ENCODE results near the gene EPAS1.

EPAS1 gene

GRCh38 chr2:46338674-46339073 lies 41.5 kb downstream of the EPAS1 start:
- DNase-seq (ENCODE audit: low read depth in 1 of 2, low spot score in 1 of 2), result no peak

GRCh38 chr2:46339200-46339599 lies 42.0 kb downstream of the EPAS1 start:
- no peak for DNase-seq (ENCODE audit: low read depth in 1 of 2, low spot score in 1 of 2)

- no peak for DNase-seq (ENCODE audit: low read depth in 1 of 2, low spot score in 1 of 2)
Measured at GRCh38 chr2:46339676-46340459, 42.7 kb downstream of the EPAS1 start.

DNA sequence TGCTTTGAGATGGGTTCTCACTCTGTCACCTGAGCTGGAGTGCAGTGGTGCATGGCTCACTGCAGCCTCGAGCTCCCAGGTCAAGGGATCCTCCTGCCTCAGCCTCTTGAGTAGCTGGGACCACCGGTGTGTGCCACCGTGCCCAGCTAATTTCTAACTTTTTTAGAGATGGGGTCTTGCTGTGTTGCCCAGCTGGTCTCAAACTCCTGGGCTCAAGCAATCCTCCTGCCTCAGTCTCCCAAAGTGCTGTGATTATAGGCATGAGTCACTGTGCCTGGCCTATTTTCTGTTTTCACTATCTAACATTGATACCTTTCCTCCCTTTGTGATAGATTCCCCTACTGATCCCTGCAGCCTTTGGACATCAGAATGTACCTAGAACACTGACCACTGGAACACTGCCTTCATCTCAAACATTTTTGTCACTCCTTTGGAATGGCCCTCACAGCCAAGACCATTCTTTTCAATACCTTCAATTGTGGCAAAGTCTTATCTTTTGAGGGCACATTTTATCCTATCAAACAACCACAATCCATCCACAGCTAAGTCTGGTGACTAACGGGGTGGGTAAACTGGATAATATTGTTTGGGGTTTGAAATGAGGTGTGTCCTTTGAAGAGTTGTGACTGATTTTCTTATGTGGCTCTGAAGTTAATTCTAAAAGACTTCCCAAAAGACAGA lies 43.7 kb downstream of the EPAS1 start:
- no peak for DNase-seq (ENCODE audit: low read depth in 1 of 2, low spot score in 1 of 2)

DNA sequence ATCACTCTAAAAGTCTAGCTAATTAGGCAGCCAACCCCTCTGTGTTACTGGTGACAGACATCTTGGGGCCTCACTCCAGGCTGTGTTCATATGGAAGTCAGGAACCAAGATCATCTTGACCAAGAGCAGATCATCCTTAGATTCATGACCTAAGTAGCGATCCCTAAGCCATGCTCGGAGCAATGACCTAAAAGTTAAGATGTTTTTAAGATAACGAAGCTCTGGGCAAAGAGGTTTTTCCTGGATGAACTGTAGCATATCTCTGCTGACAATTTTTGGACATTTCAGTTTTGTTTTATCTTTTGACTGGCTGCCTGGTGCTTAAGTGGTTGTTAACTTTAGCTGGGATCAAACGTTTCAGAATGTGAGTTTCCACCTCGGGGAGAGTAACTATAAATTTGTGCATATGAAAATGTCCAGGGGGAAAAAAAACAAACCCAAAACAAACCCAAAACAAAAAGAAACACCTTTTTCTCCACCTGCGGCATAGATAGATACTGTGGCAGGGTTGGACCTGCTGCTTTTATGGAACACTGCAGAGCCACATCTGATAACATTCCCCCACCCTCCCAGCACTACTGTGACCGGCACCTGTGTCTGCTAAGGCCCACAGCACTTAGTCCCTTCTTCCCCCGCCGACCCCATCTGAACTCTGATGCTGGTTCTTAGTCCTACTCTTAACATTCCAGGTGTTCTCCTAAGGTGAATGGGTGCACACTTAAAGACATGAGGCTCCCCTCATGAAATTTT lies 45.5 kb downstream of the EPAS1 start:
- DNase-seq (ENCODE audit: low read depth in 1 of 2, low spot score in 1 of 2), result no peak

GRCh38 chr2:46344706-46345105 lies 47.5 kb downstream of the EPAS1 start:
- no peak for DNase-seq (ENCODE audit: low read depth in 1 of 2, low spot score in 1 of 2)

GRCh38 chr2:46345775-46346174 lies 48.6 kb downstream of the EPAS1 start:
- DNase-seq (ENCODE audit: low read depth in 1 of 2, low spot score in 1 of 2), result no peak

DNA sequence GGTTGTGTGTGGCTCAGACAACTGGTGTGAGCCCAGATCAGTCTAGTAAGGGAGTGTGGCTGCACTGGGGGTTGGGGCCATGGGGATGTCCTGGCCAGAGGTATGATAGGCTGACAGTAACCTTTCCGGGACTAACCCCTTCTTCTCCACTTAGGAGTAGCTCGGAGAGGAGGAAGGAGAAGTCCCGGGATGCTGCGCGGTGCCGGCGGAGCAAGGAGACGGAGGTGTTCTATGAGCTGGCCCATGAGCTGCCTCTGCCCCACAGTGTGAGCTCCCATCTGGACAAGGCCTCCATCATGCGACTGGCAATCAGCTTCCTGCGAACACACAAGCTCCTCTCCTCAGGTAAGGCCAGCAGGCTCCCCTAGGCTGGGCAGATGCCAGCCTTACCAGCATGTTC lies 49.5 kb downstream of the EPAS1 start:
- no peak for DNase-seq (ENCODE audit: low read depth in 1 of 2, low spot score in 1 of 2)

DNA sequence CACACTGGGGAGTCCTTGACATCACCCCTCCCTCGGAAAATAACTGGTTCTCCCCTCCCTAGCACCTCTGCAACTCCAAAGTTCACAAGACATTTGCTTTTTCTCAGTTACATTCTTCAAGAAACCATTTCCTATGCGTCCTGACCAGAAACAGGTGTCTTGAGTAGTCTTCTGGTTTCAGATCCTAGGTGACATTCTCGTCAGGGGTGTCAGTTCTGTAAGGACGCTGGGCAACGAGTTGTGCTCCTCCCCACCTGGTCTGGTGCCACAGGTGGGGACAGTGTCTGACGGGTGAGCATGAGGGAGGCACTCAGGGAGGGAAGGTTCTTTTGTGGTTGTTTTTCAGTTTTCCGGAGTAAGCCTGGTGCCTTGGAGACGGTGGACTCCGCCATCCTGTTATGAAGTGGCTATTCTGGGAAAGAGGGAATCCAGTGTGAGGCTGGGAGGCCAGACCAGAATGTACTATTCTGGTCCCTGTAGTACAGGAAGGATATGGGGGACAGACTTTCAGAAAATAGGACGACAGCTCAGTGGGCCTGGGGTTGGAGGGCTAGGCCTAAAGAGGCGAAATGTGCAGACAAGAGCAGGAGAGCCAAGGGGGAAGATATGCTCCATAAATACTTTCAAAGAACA lies 50.6 kb downstream of the EPAS1 start:
- DNase-seq (ENCODE audit: low read depth in 1 of 2, low spot score in 1 of 2), result no peak

GRCh38 chr2:46349115-46349547 lies 51.9 kb downstream of the EPAS1 start:
- no peak for DNase-seq (ENCODE audit: low read depth in 1 of 2, low spot score in 1 of 2)

DNA sequence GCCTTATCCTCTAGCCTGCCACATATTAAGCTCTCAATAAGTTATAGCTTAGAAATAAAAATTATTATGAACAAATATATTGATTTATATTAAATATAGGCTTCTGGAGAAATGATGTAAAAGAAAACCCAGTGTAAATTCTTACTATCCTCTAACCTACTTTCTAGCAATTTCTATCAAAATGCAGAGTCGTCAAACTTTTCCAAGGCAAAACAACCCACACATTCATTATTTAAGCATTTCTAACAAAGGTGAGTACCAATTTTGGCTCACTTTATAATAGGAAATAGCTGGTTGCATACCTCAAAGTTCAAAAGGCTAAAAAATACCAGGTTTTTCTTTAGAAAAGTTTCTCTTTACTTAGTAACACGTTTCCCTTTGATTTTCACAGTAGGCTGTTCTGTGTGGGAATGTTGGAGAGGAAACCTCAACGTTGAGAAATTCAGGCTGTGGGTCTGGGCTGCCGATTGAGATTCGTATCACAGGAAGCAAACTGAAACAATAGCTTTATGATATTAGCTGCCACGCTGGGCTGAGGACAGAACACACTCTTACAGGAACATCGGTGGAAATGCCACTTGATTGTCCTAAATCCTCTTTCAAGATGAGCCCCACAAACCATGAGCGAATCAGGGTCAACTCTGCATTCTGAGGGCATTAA lies 53.0 kb downstream of the EPAS1 start:
- DNase-seq (ENCODE audit: low read depth in 1 of 2, low spot score in 1 of 2), result no peak

- DNase-seq (ENCODE audit: low read depth in 1 of 2, low spot score in 1 of 2), result no peak
Measured at GRCh38 chr2:46351098-46351749, 54.0 kb downstream of the EPAS1 start.

DNA sequence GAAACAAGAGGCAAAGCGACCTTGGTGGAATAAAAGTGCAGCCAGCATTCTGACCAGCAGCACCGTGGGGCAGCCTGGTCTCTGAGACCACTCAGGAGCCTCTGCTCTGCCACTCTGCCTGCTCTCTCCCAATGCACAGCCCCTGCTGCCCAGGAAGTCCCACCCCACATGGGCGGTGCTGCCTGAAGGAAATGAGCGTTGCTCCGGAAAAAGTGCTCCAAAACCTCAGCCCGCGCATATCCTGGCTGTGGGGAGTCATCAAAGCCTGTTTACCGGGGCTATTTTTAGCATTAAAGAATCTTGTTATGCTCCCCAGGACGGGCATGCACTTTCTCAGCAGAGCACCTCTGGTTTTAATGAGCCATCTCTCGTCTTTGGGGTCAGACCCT lies 54.5 kb downstream of the EPAS1 start:
- peak; percentile 42 to 45 for DNase-seq (ENCODE audit: low read depth in 1 of 2, low spot score in 1 of 2)

DNA sequence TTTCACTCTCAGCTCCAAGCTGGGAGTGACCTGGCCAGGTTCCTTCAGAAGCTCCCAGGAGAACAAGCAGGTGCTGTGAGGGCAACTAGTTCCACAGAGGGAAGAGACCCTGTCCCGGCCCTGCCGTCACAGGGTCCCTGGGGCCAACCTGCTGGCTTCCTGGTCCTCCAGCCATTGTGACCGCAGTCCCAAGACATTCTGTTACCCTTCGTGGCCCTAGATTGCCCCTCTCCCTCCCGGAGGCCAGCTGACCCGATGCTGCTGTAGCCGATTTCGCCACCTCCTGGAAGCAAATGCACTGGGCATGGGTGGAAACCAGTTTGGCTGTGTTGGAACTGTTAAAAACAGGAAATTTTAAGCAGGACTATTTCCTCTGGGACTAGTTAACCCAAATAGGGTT lies 55.4 kb downstream of the EPAS1 start:
- no peak for DNase-seq (ENCODE audit: low read depth in 1 of 2, low spot score in 1 of 2)

GRCh38 chr2:46353509-46353908 lies 56.3 kb downstream of the EPAS1 start:
- DNase-seq (ENCODE audit: low read depth in 1 of 2, low spot score in 1 of 2), result no peak

GRCh38 chr2:46355756-46356155 lies 58.5 kb downstream of the EPAS1 start:
- DNase-seq (ENCODE audit: low read depth in 1 of 2, low spot score in 1 of 2), result no peak

GRCh38 chr2:46356991-46357390 lies 59.8 kb downstream of the EPAS1 start:
- DNase-seq (ENCODE audit: low read depth in 1 of 2, low spot score in 1 of 2), result no peak

DNA sequence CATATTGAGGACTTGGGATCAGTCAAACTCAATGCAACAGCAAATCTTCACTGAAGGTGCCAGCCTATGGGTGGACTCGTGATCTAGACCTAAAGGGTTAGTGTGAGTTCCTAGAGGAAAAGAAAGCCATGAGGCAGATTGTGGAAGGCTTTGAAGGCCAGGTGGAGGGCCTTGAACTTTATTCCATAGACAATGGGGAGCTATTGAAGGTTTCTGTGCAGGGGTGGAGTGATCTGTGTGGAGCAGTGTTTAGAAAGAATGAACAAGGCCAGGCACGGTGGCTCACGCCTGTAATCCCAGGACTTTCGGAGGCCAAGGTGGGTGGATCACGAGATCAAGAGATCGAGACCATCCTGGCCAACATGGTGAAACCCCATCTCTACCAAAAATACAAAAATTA lies 61.5 kb downstream of the EPAS1 start:
- no peak for DNase-seq (ENCODE audit: low read depth in 1 of 2, low spot score in 1 of 2)

- DNase-seq (ENCODE audit: low read depth in 1 of 2, low spot score in 1 of 2), result no peak
Measured at GRCh38 chr2:46360303-46360702, 63.1 kb downstream of the EPAS1 start.

DNA sequence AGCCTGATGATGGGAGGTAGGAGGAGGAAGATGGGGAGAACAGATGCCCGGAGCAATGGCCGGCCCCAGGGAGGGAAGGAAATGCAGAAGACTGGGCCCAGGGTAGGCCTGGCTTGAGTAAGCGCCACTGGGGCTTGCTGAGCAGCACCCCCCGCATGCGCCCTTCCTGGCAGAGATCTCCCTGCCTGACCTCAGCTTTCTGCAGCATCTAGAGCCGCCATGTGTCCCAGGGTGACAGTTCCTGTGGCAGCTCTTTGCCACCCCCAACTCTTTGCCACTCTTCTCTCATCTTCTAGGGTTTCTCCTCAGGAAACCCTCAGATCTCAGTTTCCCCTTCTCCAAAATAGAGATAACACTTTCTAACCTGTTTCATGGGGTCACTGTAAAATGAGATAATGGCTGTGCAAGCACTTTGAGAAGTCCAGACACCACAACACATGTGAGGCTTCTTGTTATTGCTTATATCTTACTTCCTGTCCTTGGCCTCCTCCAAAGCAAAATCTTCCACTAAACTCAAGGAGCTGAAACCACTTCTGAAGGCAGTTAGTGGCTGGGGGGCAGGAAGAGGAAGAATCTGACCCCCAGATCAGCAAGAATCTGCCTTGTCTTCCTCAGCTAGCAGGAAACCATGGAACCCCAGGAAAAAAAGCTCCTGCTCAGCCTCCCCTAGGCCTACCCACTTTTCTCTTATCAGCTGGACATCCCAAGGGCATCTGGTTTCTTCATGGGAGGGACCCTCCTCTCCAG lies 64.9 kb downstream of the EPAS1 start:
- no peak for DNase-seq (ENCODE audit: low read depth in 1 of 2, low spot score in 1 of 2)
